PC-9 (cell line): Measurements from ENCODE around the gene DLG2.

ENCODE experiments used
- CTCF ChIP-seq: fragments of 200-600 bp; sonication (generic); conservative IDR thresholded peaks from 2 replicates; pipeline ENCODE4 v1.6.1; 2017; ENCODE audit warnings: mixed run types, antibody characterized with exemption, mild to moderate bottlenecking, moderate library complexity
- EZH2 ChIP-seq: fragments of 200-600 bp; sonication (generic); IDR thresholded peaks from 2 replicates; pipeline ENCODE4 v1.8.0; 2017; ENCODE audit warnings: antibody characterized with exemption, low read depth

- TF ChIP-seq CTCF (no peak), EZH2 (no peak)
These were observed 771.5 kb downstream of the DLG2 start for GRCh38 chr11:84855508-84856245.
